ENCODE results near the gene RTN4R. TPM values are rescaled to one million over a fixed set of nuclear protein-coding genes. Genes with fewer than 3 reads are reported as not detected.

RTN4R gene
- total and polyA plus RNA-seq, 2 donors (not counting 1 experiment from before 2014, with no cell fraction given): 0.99 to 2.0 TPM

- peaks cover 15% of the 10 kb centered on the region for H3K27me3 ChIP-seq (ENCODE audit: control insufficient read depth, insufficient read depth, low read length)
These were observed 68.7 kb downstream of the RTN4R start for GRCh38 chr22:20199413-20199842.

GRCh38 chr22:20198557-20199319, 69.4 kb downstream of the RTN4R start:
- DNase-seq (ENCODE audit: low read depth in 2 of 2): no peak
- Histone ChIP-seq H3K9ac (ENCODE audit: insufficient read depth, low read length) (no peak overlapping the region), H3K4me3 (replicated peaks in 1 of 4; ENCODE audit: control extremely low read depth in 1 of 4, insufficient read depth in 1 of 4, low read depth in 3 of 4, low read length in 4 of 4) (no peak overlapping the region), H3K27me3 (ENCODE audit: control insufficient read depth, insufficient read depth, low read length) (peaks cover 15% of the 10 kb centered on the region), H2AFZ (ENCODE audit: low read length) (no peak overlapping the region), H4K20me1 (ENCODE audit: control insufficient read depth, extremely low read depth, insufficient read depth, low read length) (no peaks in the 10 kb centered on the region), H3K79me2 (ENCODE audit: control insufficient read depth, insufficient read depth, low read length) (no peaks in the 10 kb centered on the region), H3K4me2 (ENCODE audit: extremely low read depth, insufficient read depth, low read length) (no peak overlapping the region), H3K36me3 (ENCODE audit: control insufficient read depth, insufficient read depth, low read length) (no peaks in the 10 kb centered on the region), H3K27ac (ENCODE audit: insufficient read depth, low read length) (no peak overlapping the region), H3K4me1 (ENCODE audit: control insufficient read depth, extremely low read depth, insufficient read depth, low read length) (peaks cover 7% of the 10 kb centered on the region), H3K9me3 (ENCODE audit: control insufficient read depth, insufficient read depth, low read depth, low read length) (no peaks in the 10 kb centered on the region)
- TF ChIP-seq EZH2 (IDR thresholded peaks at IDR 0.05; ENCODE audit: low read length, missing control alignments) (no peak), CTCF (conservative IDR thresholded peaks at IDR 0.05 in 1 of 2, IDR thresholded peaks at IDR 0.05 in 1 of 2; ENCODE audit: low read depth in 1 of 2, low read length in 2 of 2) (no peak)

More at GRCh38 chr22:20199413-20199842, 68.7 kb downstream of the RTN4R start:
- H3K79me2 ChIP-seq (ENCODE audit: control insufficient read depth, insufficient read depth, low read length): no peaks in the 10 kb centered on the region
- no peaks in the 10 kb centered on the region for H4K20me1 ChIP-seq (ENCODE audit: control insufficient read depth, extremely low read depth, insufficient read depth, low read length)
- H3K27ac ChIP-seq (ENCODE audit: insufficient read depth, low read length): no peak overlapping the region
- H3K4me2 ChIP-seq (ENCODE audit: extremely low read depth, insufficient read depth, low read length): no peak overlapping the region
- no peaks in the 10 kb centered on the region for H3K9me3 ChIP-seq (ENCODE audit: control insufficient read depth, insufficient read depth, low read depth, low read length)
- no peak for DNase-seq (ENCODE audit: low read depth in 2 of 2)
- H3K36me3 ChIP-seq (ENCODE audit: control insufficient read depth, insufficient read depth, low read length): no peaks in the 10 kb centered on the region
- H3K4me3 ChIP-seq (replicated peaks in 1 of 4; ENCODE audit: control extremely low read depth in 1 of 4, insufficient read depth in 1 of 4, low read depth in 3 of 4, low read length in 4 of 4): no peak overlapping the region
- H3K4me1 ChIP-seq (ENCODE audit: control insufficient read depth, extremely low read depth, insufficient read depth, low read length): peaks cover 14% of the 10 kb centered on the region
- no peak overlapping the region for H2AFZ ChIP-seq (ENCODE audit: low read length)
- H3K9ac ChIP-seq (ENCODE audit: insufficient read depth, low read length): no peak overlapping the region
- TF ChIP-seq EZH2 (IDR thresholded peaks at IDR 0.05; ENCODE audit: low read length, missing control alignments): no peak
- no peak for TF ChIP-seq CTCF (conservative IDR thresholded peaks at IDR 0.05 in 1 of 2, IDR thresholded peaks at IDR 0.05 in 1 of 2; ENCODE audit: low read depth in 1 of 2, low read length in 2 of 2)

- no peak for DNase-seq (ENCODE audit: low read depth in 2 of 2)
- no peaks in the 10 kb centered on the region for H3K36me3 ChIP-seq (ENCODE audit: control insufficient read depth, insufficient read depth, low read length)
- no peaks in the 10 kb centered on the region for H4K20me1 ChIP-seq (ENCODE audit: control insufficient read depth, extremely low read depth, insufficient read depth, low read length)
- no peak overlapping the region for H3K9ac ChIP-seq (ENCODE audit: insufficient read depth, low read length)
- no peak overlapping the region for H3K4me3 ChIP-seq (replicated peaks in 1 of 4; ENCODE audit: control extremely low read depth in 1 of 4, insufficient read depth in 1 of 4, low read depth in 3 of 4, low read length in 4 of 4)
- H3K4me1 ChIP-seq (ENCODE audit: control insufficient read depth, extremely low read depth, insufficient read depth, low read length): no peaks in the 10 kb centered on the region
- H3K79me2 ChIP-seq (ENCODE audit: control insufficient read depth, insufficient read depth, low read length): no peaks in the 10 kb centered on the region
- H3K27ac ChIP-seq (ENCODE audit: insufficient read depth, low read length): no peak overlapping the region
- TF ChIP-seq EZH2 (IDR thresholded peaks at IDR 0.05; ENCODE audit: low read length, missing control alignments) (no peak), CTCF (conservative IDR thresholded peaks at IDR 0.05 in 1 of 2, IDR thresholded peaks at IDR 0.05 in 1 of 2; ENCODE audit: low read depth in 1 of 2, low read length in 2 of 2) (no peak)
- no peaks in the 10 kb centered on the region for H3K9me3 ChIP-seq (ENCODE audit: control insufficient read depth, insufficient read depth, low read depth, low read length)
- no peak overlapping the region for H3K4me2 ChIP-seq (ENCODE audit: extremely low read depth, insufficient read depth, low read length)
- H3K27me3 ChIP-seq (ENCODE audit: control insufficient read depth, insufficient read depth, low read length): peaks cover 15% of the 10 kb centered on the region
- H2AFZ ChIP-seq (ENCODE audit: low read length): no peak overlapping the region
These were observed 70.6 kb downstream of the RTN4R start for GRCh38 chr22:20197407-20198030.

Measured in fibroblast of lung (primary cell).